PFSK-1 (cell line): Measurements from ENCODE around the gene UQCR10.

ENCODE experiments used
- POLR2AphosphoS5 ChIP-seq: IDR thresholded peaks from 2 replicates; pipeline ENCODE4 v1.6.1; 2012; ENCODE audit warnings: low read depth, mild to moderate bottlenecking, control low read depth, low read length, moderate library complexity
- REST ChIP-seq, 2 experiments: IDR thresholded peaks; 2 replicates each; pipeline versions ENCODE4 v1.6.1 to v1.8.0; 2011 to 2012; ENCODE audit warnings: low read depth in 2 of 2, low read length in 2 of 2, control low read depth in 1 of 2, inconsistent platforms in 1 of 2, mild to moderate bottlenecking in 1 of 2, moderate library complexity in 1 of 2; ENCODE audit not compliant: insufficient read depth in 1 of 2
- SIN3A ChIP-seq: IDR thresholded peaks from 2 replicates; pipeline ENCODE4 v1.6.1; 2012; ENCODE audit warnings: mild to moderate bottlenecking, low read length, moderate library complexity, borderline replicate concordance; ENCODE audit not compliant: insufficient read depth
- TAF1 ChIP-seq: IDR thresholded peaks from 2 replicates; pipeline ENCODE4 v1.6.1; 2012; ENCODE audit warnings: low read length, control low read depth, borderline replicate concordance; ENCODE audit not compliant: insufficient read depth

GRCh38 chr22:29723766-29724165 lies 43.4 kb upstream of the UQCR10 start:
- TF ChIP-seq POLR2AphosphoS5 (no peak), SIN3A (no peak), REST (IDR thresholded peaks at IDR 0.05; ENCODE audit: insufficient read depth in 1 of 2, low read depth in 2 of 2, low read length in 2 of 2) (no peak), TAF1 (no peak)
